Heart left ventricle (tissue), 16 donors: ENCODE results near the gene TNS1. TPM values are rescaled to one million over a fixed set of nuclear protein-coding genes. Genes with fewer than 3 reads are reported as not detected.

Source experiments
- ATAC-seq, 4 donors: fragments of 200-7000 bp; cut with Tn5 transposase; one replicate each; pipeline ENCODE4 v1.9.1; 2020 to 2022; ENCODE audit warnings: moderate library complexity in 4 of 4, mild to moderate bottlenecking in 3 of 4, moderate number of reproducible peaks in 1 of 4
- DNase-seq, 5 donors: peaks; one replicate each; pipeline ENCODE4 v3.0.0-alpha.2; 2020
- H3K27ac ChIP-seq, 12 donors: fragments of 200-600 bp; sonication (generic) in 4 of 12; one replicate each; pipeline versions ENCODE4 v1.5.0 to v1.8.0; 2016 to 2022; ENCODE audit warnings: mild to moderate bottlenecking in 2 of 12
- H3K27me3 ChIP-seq, 9 donors: fragments of 200-600 bp; sonication (generic) in 2 of 9; one replicate each; pipeline versions ENCODE4 v1.5.1 to v1.8.0; 2016 to 2022; ENCODE audit warnings: mild to moderate bottlenecking in 3 of 9
- H3K36me3 ChIP-seq, 9 donors: fragments of 200-600 bp; sonication (generic) in 2 of 9; one replicate each; pipeline versions ENCODE4 v1.5.0 to v1.8.0; 2018 to 2022; ENCODE audit warnings: mild to moderate bottlenecking in 2 of 9
- H3K4me1 ChIP-seq, 12 donors: fragments of 200-600 bp; sonication (generic) in 4 of 12; one replicate each; pipeline versions ENCODE4 v1.5.0 to v1.8.0; 2016 to 2022; ENCODE audit warnings: mild to moderate bottlenecking in 3 of 12
- H3K4me3 ChIP-seq, 12 donors: fragments of 200-600 bp; sonication (generic) in 4 of 12; one replicate each; pipeline versions ENCODE4 v1.5.0 to v1.8.0; 2017 to 2022; ENCODE audit warnings: mild to moderate bottlenecking in 9 of 12, moderate library complexity in 4 of 12
- H3K9me3 ChIP-seq, 12 donors: fragments of 200-600 bp; sonication (generic) in 4 of 12; one replicate each; pipeline versions ENCODE4 v1.5.0 to v1.8.0; 2016 to 2022; ENCODE audit warnings: mild to moderate bottlenecking in 1 of 12
- CTCF ChIP-seq, 12 donors: fragments of 200-600 bp; sonication (generic) in 4 of 12; IDR thresholded peaks; one replicate each; pipeline versions ENCODE4 v1.5.0 to v1.8.0; 2018 to 2022; ENCODE audit warnings: antibody characterized with exemption in 12 of 12, mild to moderate bottlenecking in 5 of 12
- POLR2A ChIP-seq, 2 donors: fragments of 450-650 bp; IDR thresholded peaks; one replicate each; pipeline ENCODE4 v1.6.1; 2017; ENCODE audit warnings: antibody characterized with exemption in 2 of 2, mild to moderate bottlenecking in 2 of 2, moderate library complexity in 2 of 2
- WGBS, 4 donors: extraction: QIAGEN DNeasy Blood & Tissue Kit in 2 of 4; methylation state at CpG; one replicate each; pipeline versions ENCODE4 v1.1.5 to v1.1.7; 2013 to 2018; 5-methylcytosine and 5-hydroxymethylcytosine counted together
- intact Hi-C, 10 donors: fragments of 100-400 bp; cut with DNase I; formaldehyde crosslinking; loops; one replicate each; pipeline versions ENCODE4 v1.11.1 to v1.14.2; 2022
- polyA plus RNA-seq, 2 donors: library from polyadenylated mRNA; stranded (reverse); fragments of 200-250 nt; gene quantifications; one replicate each; pipeline ENCODE4 v1.2.3, GENCODE V29; 2013
- total RNA-seq, 9 donors: library from RNA; depleted of rRNA in 2 of 9; stranded (reverse); fragments of >200 nt in 2 of 9; fragmentation: NEBNext Ultra II Directional in 3 of 9; extraction: Animal tissue kit (Norgen Biotek cat#: 25700) in 3 of 9; gene quantifications; one replicate each; pipeline versions ENCODE4 v1.1.0 to v1.2.4, GENCODE V29; 2016 to 2023
- donor health status: ischemic (EF 13 %, LVEDD 7.1; RV severe dilation, severe dysfunction).
- donor health status: healthy with polysubstance abuse.
- donor health status: DM: no; HTN: yes; CAD: no.
- donor health status: DM: no; HTN: no; CAD: no.
- donor health status: ischemic (EF 25% LVEDD 6.9; RV normal size, moderate dysfunction).
- donor health status: ischemic (EF 25% LVEDD 5.7; RV mildly dilated, moderate dysfunction).
- donor health status: healthy.
- donor health status: DM: yes; HTN: yes; CAD: no.
- donor health status: ischemic (EF 35%, LVEDD 5.7; RV mildly dilated, moderate dysfunction).
- donor health status: nonischemic (EF 11% LVEDD 7.7; RV severe dilation, severe dysfunction).
- donor health status: DM: yes; HTN: yes; CAD: no.
- donor health status: PGD.
- donor health status: ischemic (EF 29% LVEDD 5.4; RV normal size, mild dysfunction).
- donor health status: nonischemic (EF 23%, LVEDD 6.1; RV moderate dilation, normal function).

The TNS1 gene
- total and polyA plus RNA-seq, 11 donors, result 243 to 899 (median 669) TPM

GRCh38 chr2:218003981-218004419 is 1.2 kb upstream of the TNS1 start:
- Histone ChIP-seq H3K36me3 (no peaks in the 10 kb centered on the region), H3K27ac (peak overlapping the region in 10 of 12 donors; percentile 62 to 87 (median 74)), H3K4me3 (no peak overlapping the region), H3K27me3 (no peaks in the 10 kb centered on the region), H3K9me3 (no peaks in the 10 kb centered on the region), H3K4me1 (peaks cover 0 to 44% (median 18%) of the 10 kb centered on the region in 12 donors)
- TF ChIP-seq CTCF (IDR thresholded peaks at IDR 0.05) (no peak), POLR2A (IDR thresholded peaks at IDR 0.05) (no peak)
- DNase-seq, result peak; percentile 81 to 92 (median 86)
- intact Hi-C loops, result no loop called here
- WGBS, 4 donors, result 32 to 50% (median 38%) methylated on average over 5 to 6 of the region's 6 CpGs
- ATAC-seq, result peak; percentile 88 to 93 (median 91)

GRCh38 chr2:218003281-218003944 is 618 bp upstream of the TNS1 start:
- 57 to 69% (median 64%) methylated on average over 11 of the region's 11 CpGs for WGBS, 4 donors
- ATAC-seq, result peak; percentile 29 to 60 (median 42)
- peak overlapping the region in 10 of 12 donors; percentile 3 to 65 (median 48) for H3K4me3 ChIP-seq
- peak in 4 of 5 donors; percentile 55 to 71 (median 68) for DNase-seq
- no peaks in the 10 kb centered on the region for H3K9me3 ChIP-seq
- no peaks in the 10 kb centered on the region for H3K36me3 ChIP-seq
- peaks cover 0 to 44% (median 18%) of the 10 kb centered on the region in 12 donors for H3K4me1 ChIP-seq
- intact Hi-C loops, result no loop called here
- peak overlapping the region; percentile 26 to 87 (median 71) for H3K27ac ChIP-seq
- no peaks in the 10 kb centered on the region for H3K27me3 ChIP-seq
- TF ChIP-seq POLR2A (IDR thresholded peaks at IDR 0.05), result no peak

- Histone ChIP-seq H3K9me3 (no peaks in the 10 kb centered on the region), H3K4me1 (peaks cover 0 to 39% (median 17%) of the 10 kb centered on the region in 12 donors), H3K27ac (peak overlapping the region in 11 of 12 donors; percentile 62 to 87 (median 71)), H3K27me3 (no peaks in the 10 kb centered on the region), H3K36me3 (no peaks in the 10 kb centered on the region), H3K4me3 (peak overlapping the region in 11 of 12 donors; percentile 0 to 65 (median 46))
- TF ChIP-seq POLR2A (IDR thresholded peaks at IDR 0.05), result no peak
- no peak for TF ChIP-seq CTCF (IDR thresholded peaks at IDR 0.05)
- DNase-seq (no peak), ATAC-seq (no peak)
- intact Hi-C loops, result no loop called here
- 61 to 77% (median 72%) methylated on average over 12 of the region's 12 CpGs for WGBS, 4 donors
Observed at GRCh38 chr2:218002143-218002844, 501 bp downstream of the TNS1 start.

- Histone ChIP-seq H3K4me3 (peak overlapping the region in 11 of 12 donors; percentile 0 to 65 (median 46)), H3K36me3 (no peaks in the 10 kb centered on the region), H3K9me3 (no peaks in the 10 kb centered on the region), H3K27me3 (no peaks in the 10 kb centered on the region), H3K27ac (peak overlapping the region in 8 of 12 donors; percentile 68 to 87 (median 76)), H3K4me1 (peaks cover 0 to 42% (median 17%) of the 10 kb centered on the region in 12 donors)
- no peak for ATAC-seq
- WGBS, 4 donors, result 66 to 80% (median 72%) methylated on average over 4 of the region's 4 CpGs
- DNase-seq, result peak in 1 of 5 donors; percentile 26
- TF ChIP-seq CTCF (IDR thresholded peaks at IDR 0.05) (no peak), POLR2A (IDR thresholded peaks at IDR 0.05) (no peak)
- intact Hi-C loops, result no loop called here
Observed at GRCh38 chr2:218001629-218002028, 1.2 kb downstream of the TNS1 start.
